ENCODE measurements around the gene C1orf198.

Gene C1orf198

GRCh38 chr1:230868736-230869385 lies 540 bp upstream of the C1orf198 start:
- peak overlapping the region; percentile 55 for H3K4me3 ChIP-seq (ENCODE audit: control insufficient read depth, low read depth, low read length)
- TF ChIP-seq CTCF (conservative IDR thresholded peaks at IDR 0.05; ENCODE audit: control insufficient read depth, insufficient read depth, low read depth, low read length) = no peak
- DNase-seq (ENCODE audit: low read depth) = no peak

GRCh38 chr1:230867101-230867902 lies 1.0 kb downstream of the C1orf198 start:
- no peak for TF ChIP-seq CTCF (conservative IDR thresholded peaks at IDR 0.05; ENCODE audit: control insufficient read depth, insufficient read depth, low read depth, low read length)
- DNase-seq (ENCODE audit: low read depth) = peak; percentile 42
- peak overlapping the region; percentile 71 for H3K4me3 ChIP-seq (ENCODE audit: control insufficient read depth, low read depth, low read length)

GRCh38 chr1:230866171-230867070 lies 1.9 kb downstream of the C1orf198 start:
- H3K4me3 ChIP-seq (ENCODE audit: control insufficient read depth, low read depth, low read length) = peak overlapping the region; percentile 71
- peak; percentile 42 for DNase-seq (ENCODE audit: low read depth)
- no peak for TF ChIP-seq CTCF (conservative IDR thresholded peaks at IDR 0.05; ENCODE audit: control insufficient read depth, insufficient read depth, low read depth, low read length)

- no peak for TF ChIP-seq CTCF (conservative IDR thresholded peaks at IDR 0.05; ENCODE audit: control insufficient read depth, insufficient read depth, low read depth, low read length)
- DNase-seq (ENCODE audit: low read depth) = no peak
- H3K4me3 ChIP-seq (ENCODE audit: control insufficient read depth, low read depth, low read length) = no peak overlapping the region
Measured at GRCh38 chr1:230865062-230865817, 3.1 kb downstream of the C1orf198 start.

- no peak for TF ChIP-seq CTCF (conservative IDR thresholded peaks at IDR 0.05; ENCODE audit: control insufficient read depth, insufficient read depth, low read depth, low read length)
- no peak overlapping the region for H3K4me3 ChIP-seq (ENCODE audit: control insufficient read depth, low read depth, low read length)
Measured at GRCh38 chr1:230864441-230864840, 3.9 kb downstream of the C1orf198 start.

GRCh38 chr1:230863449-230863848 lies 4.9 kb downstream of the C1orf198 start:
- no peak for TF ChIP-seq CTCF (conservative IDR thresholded peaks at IDR 0.05; ENCODE audit: control insufficient read depth, insufficient read depth, low read depth, low read length)
- H3K4me3 ChIP-seq (ENCODE audit: control insufficient read depth, low read depth, low read length) = no peak overlapping the region
- DNase-seq (ENCODE audit: low read depth) = no peak

More at GRCh38 chr1:230864441-230864840, 3.9 kb downstream of the C1orf198 start:
- DNase-seq (ENCODE audit: low read depth) = no peak
